ENCODE results near the gene PPP6R2. TPM values are rescaled to one million over a fixed set of nuclear protein-coding genes. Genes with fewer than 3 reads are reported as not detected.

Gene PPP6R2
- total RNA-seq, 2 donors from 2014 or later, result 58.7 to 81.2 TPM

DNA sequence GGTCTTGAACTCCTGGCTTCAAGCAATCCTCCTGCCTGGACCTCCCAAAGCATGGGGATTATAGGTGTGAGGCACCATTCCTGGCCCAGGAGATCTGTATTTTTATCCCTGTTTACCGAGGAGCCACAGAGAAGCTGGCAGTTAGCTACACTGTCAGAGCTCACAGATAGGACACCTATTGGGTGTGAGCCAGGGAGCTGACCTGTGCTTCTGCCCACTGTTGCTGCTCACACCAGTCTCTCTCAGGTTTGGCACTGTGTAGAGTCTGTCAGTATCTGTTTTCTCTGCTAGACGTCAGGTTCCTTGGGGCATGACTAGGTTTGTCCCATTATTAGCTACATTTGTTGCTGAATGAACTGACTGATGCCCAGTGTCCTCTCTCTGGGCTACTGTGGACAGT, 17.5 kb downstream of the PPP6R2 start:
- no peak overlapping the region for H3K4me3 Mint-ChIP-seq
- H3K27me3 Mint-ChIP-seq (ENCODE audit: insufficient read depth), result no peaks in the 10 kb centered on the region
- Histone ChIP-seq H3K9ac (ENCODE audit: extremely low read depth, low read length, poor library complexity, severe bottlenecking) (no peak overlapping the region), H3K9me3 (ENCODE audit: control insufficient read depth, low read length) (no peaks in the 10 kb centered on the region), H3K4me1 (ENCODE audit: control insufficient read depth, insufficient read depth, low read length) (no peaks in the 10 kb centered on the region), H3K4me3 (ENCODE audit: low read length) (no peak overlapping the region), H3K27me3 (ENCODE audit: control insufficient read depth, insufficient read depth, low read length, poor library complexity, severe bottlenecking) (no peaks in the 10 kb centered on the region), H3K36me3 (ENCODE audit: control insufficient read depth, insufficient read depth, low read length) (peaks cover 40% of the 10 kb centered on the region), H3K27ac (ENCODE audit: low read depth, low read length) (no peak overlapping the region)
- H3K9me3 Mint-ChIP-seq, result no peaks in the 10 kb centered on the region
- H3K27ac Mint-ChIP-seq, result no peak overlapping the region
- H3K4me1 Mint-ChIP-seq, result peaks cover 8% of the 10 kb centered on the region
- TF ChIP-seq, protein P1, sequence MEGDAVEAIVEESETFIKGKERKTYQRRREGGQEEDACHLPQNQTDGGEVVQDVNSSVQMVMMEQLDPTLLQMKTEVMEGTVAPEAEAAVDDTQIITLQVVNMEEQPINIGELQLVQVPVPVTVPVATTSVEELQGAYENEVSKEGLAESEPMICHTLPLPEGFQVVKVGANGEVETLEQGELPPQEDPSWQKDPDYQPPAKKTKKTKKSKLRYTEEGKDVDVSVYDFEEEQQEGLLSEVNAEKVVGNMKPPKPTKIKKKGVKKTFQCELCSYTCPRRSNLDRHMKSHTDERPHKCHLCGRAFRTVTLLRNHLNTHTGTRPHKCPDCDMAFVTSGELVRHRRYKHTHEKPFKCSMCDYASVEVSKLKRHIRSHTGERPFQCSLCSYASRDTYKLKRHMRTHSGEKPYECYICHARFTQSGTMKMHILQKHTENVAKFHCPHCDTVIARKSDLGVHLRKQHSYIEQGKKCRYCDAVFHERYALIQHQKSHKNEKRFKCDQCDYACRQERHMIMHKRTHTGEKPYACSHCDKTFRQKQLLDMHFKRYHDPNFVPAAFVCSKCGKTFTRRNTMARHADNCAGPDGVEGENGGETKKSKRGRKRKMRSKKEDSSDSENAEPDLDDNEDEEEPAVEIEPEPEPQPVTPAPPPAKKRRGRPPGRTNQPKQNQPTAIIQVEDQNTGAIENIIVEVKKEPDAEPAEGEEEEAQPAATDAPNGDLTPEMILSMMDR (conservative IDR thresholded peaks at IDR 0.05), result no peak
- DNase-seq, result no peak
- peaks cover 26% of the 10 kb centered on the region for H3K36me3 Mint-ChIP-seq (ENCODE audit: low read depth)
- WGBS, 2 experiments (ENCODE audit: insufficient coverage in 1 of 2, insufficient read length in 1 of 2), result 91 to 93% methylated on average over 2 of the region's 2 CpGs

DNA sequence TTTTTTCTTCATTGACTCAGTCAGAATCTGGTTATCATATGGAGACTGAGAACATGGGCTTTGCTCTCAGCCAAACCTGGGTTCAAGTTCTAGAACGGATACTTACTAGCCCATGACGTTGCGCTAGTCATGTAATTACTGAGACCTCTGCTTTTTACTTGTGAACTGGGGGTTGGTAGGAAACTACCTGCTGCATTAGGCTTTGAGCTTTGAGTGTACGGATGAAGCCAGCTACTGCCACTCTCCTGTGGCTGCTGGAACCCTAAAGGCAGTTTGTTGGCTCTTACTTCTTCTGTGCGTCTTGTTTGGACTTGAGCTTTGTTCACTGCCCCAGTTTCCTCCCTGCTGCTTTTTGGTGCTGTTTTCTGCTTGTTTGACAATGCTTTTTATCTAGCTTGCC, 18.1 kb downstream of the PPP6R2 start:
- Histone ChIP-seq H3K4me1 (ENCODE audit: control insufficient read depth, insufficient read depth, low read length) (no peaks in the 10 kb centered on the region), H3K9me3 (ENCODE audit: control insufficient read depth, low read length) (no peaks in the 10 kb centered on the region), H3K27ac (ENCODE audit: low read depth, low read length) (no peak overlapping the region), H3K36me3 (ENCODE audit: control insufficient read depth, insufficient read depth, low read length) (peaks cover 40% of the 10 kb centered on the region), H3K9ac (ENCODE audit: extremely low read depth, low read length, poor library complexity, severe bottlenecking) (no peak overlapping the region), H3K4me3 (ENCODE audit: low read length) (no peak overlapping the region), H3K27me3 (ENCODE audit: control insufficient read depth, insufficient read depth, low read length, poor library complexity, severe bottlenecking) (no peaks in the 10 kb centered on the region)
- Mint-ChIP-seq H3K4me1 (peaks cover 8% of the 10 kb centered on the region), H3K27me3 (ENCODE audit: insufficient read depth) (no peaks in the 10 kb centered on the region), H3K9me3 (no peaks in the 10 kb centered on the region), H3K27ac (no peak overlapping the region), H3K36me3 (ENCODE audit: low read depth) (peaks cover 27% of the 10 kb centered on the region), H3K4me3 (no peak overlapping the region)
- no peak for DNase-seq
- WGBS, 2 experiments (ENCODE audit: insufficient coverage in 1 of 2, insufficient read length in 1 of 2), result 89 to 92% methylated on average over 4 to 5 of the region's 5 CpGs
- TF ChIP-seq, protein P1 (conservative IDR thresholded peaks at IDR 0.05), result no peak

DNA sequence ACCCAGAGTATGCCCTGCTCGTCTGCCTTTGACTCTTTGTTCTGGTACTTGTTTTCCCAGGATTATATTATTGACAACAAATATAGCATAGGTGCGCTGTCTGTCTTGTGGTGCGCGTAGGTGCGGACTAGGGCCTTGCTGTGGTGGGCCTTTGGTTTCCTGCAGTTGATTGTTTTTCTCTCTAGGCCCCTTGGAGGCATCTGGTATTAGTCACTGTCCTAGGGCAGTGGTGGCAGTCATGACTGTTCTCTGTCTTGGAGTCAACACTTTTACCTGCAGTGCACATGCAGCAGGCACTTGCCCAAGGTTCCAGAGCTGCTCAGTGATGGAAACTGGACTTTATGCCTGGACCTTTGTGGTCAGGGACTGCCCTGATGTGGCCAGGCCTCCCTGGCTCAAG, 18.6 kb downstream of the PPP6R2 start:
- Mint-ChIP-seq H3K9me3 (no peaks in the 10 kb centered on the region), H3K27ac (no peak overlapping the region)
- WGBS, 2 experiments (ENCODE audit: insufficient coverage in 1 of 2, insufficient read length in 1 of 2), result 94 to 100% methylated on average over 4 to 5 of the region's 5 CpGs

More for the DNA sequence above, 18.6 kb downstream of the PPP6R2 start:
- DNase-seq, result no peak
- Histone ChIP-seq H3K9ac (ENCODE audit: extremely low read depth, low read length, poor library complexity, severe bottlenecking) (no peak overlapping the region), H3K36me3 (ENCODE audit: control insufficient read depth, insufficient read depth, low read length) (peaks cover 40% of the 10 kb centered on the region), H3K9me3 (ENCODE audit: control insufficient read depth, low read length) (no peaks in the 10 kb centered on the region), H3K4me1 (ENCODE audit: control insufficient read depth, insufficient read depth, low read length) (no peaks in the 10 kb centered on the region), H3K27ac (ENCODE audit: low read depth, low read length) (no peak overlapping the region), H3K4me3 (ENCODE audit: low read length) (no peak overlapping the region), H3K27me3 (ENCODE audit: control insufficient read depth, insufficient read depth, low read length, poor library complexity, severe bottlenecking) (no peaks in the 10 kb centered on the region)
- TF ChIP-seq, protein P1 (conservative IDR thresholded peaks at IDR 0.05), result no peak
- H3K4me1 Mint-ChIP-seq, result peaks cover 8% of the 10 kb centered on the region
- H3K4me3 Mint-ChIP-seq, result no peak overlapping the region
- H3K27me3 Mint-ChIP-seq (ENCODE audit: insufficient read depth), result no peaks in the 10 kb centered on the region
- H3K36me3 Mint-ChIP-seq (ENCODE audit: low read depth), result peaks cover 26% of the 10 kb centered on the region

Measured in endodermal cell (in vitro differentiated cells).